ENCODE measurements around the gene PAK1. TPM values are rescaled to one million over a fixed set of nuclear protein-coding genes. Genes with fewer than 3 reads are reported as not detected.

Gene PAK1
- polyA plus RNA-seq, 1 donor (not counting 4 experiments of a cell fraction or from before 2014, with no cell fraction given): 78.2 TPM

DNA sequence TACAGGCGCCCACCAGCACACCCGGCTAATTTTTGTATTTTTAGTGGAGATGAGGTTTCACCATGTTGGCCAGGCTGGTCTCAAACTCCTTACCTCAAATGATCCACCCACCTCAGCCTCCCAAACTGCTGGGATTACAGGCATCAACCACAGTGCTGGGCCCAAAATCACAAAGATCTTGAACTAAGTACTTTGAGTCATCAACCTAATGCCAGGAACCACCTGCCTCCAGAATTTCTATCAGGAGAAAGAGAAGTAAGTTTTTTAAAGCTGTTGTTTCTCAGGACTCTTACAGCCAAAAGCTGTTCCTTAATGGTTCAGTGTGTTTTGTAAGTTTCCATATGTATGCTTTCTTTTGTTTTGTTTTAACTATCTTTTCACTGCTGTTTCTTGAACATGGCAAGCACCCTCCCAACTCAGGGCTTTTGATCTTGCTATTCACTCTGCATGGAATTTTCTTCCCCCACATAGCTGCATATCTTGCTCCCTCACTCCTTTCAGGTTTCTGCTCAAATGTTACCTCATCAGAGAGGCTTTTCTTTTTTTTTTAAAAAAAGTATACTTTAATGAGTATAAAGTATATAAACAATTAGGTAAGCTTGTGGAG, 6.0 kb upstream of the PAK1 start:
- H3K27me3 ChIP-seq (ENCODE audit: control insufficient read depth, extremely low read depth, insufficient read depth, low read length): no peaks in the 10 kb centered on the region
- TF ChIP-seq, protein P1, sequence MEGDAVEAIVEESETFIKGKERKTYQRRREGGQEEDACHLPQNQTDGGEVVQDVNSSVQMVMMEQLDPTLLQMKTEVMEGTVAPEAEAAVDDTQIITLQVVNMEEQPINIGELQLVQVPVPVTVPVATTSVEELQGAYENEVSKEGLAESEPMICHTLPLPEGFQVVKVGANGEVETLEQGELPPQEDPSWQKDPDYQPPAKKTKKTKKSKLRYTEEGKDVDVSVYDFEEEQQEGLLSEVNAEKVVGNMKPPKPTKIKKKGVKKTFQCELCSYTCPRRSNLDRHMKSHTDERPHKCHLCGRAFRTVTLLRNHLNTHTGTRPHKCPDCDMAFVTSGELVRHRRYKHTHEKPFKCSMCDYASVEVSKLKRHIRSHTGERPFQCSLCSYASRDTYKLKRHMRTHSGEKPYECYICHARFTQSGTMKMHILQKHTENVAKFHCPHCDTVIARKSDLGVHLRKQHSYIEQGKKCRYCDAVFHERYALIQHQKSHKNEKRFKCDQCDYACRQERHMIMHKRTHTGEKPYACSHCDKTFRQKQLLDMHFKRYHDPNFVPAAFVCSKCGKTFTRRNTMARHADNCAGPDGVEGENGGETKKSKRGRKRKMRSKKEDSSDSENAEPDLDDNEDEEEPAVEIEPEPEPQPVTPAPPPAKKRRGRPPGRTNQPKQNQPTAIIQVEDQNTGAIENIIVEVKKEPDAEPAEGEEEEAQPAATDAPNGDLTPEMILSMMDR (optimal IDR thresholded peaks at IDR 0.05 in 1 of 3, IDR thresholded peaks at IDR 0.05 in 1 of 3, conservative IDR thresholded peaks at IDR 0.05 in 1 of 3; ENCODE audit: extremely low read depth in 1 of 3, insufficient read depth in 2 of 3, low read length in 3 of 3): no peak
- TF ChIP-seq EZH2 (IDR thresholded peaks at IDR 0.05; ENCODE audit: low read length): no peak
- no peak overlapping the region for H3K27ac ChIP-seq (ENCODE audit: control insufficient read depth, insufficient read depth, low read length)
- no peaks in the 10 kb centered on the region for H3K36me3 ChIP-seq (ENCODE audit: control insufficient read depth in 2 of 2, extremely low read depth in 1 of 2, insufficient read depth in 2 of 2, low read length in 2 of 2)
- DNase-seq (ENCODE audit: low read depth, low spot score) (no peak), FAIRE-seq (no peak)
- H3K79me2 ChIP-seq (ENCODE audit: control insufficient read depth, insufficient read depth, low read length): no peaks in the 10 kb centered on the region
- H3K4me3 ChIP-seq (ENCODE audit: control insufficient read depth in 2 of 3, extremely low read depth in 1 of 3, insufficient read depth in 2 of 3, low read depth in 1 of 3, low read length in 3 of 3): no peak overlapping the region
- H3K9me1 ChIP-seq (ENCODE audit: control insufficient read depth, extremely low read depth, insufficient read depth, low read length): no peaks in the 10 kb centered on the region
- H2AFZ ChIP-seq (ENCODE audit: control insufficient read depth, low read length): no peak overlapping the region
- no peaks in the 10 kb centered on the region for H3K9me3 ChIP-seq (ENCODE audit: control insufficient read depth, low read depth, low read length)
- no peaks in the 10 kb centered on the region for H4K20me1 ChIP-seq (ENCODE audit: control insufficient read depth, extremely low read depth, insufficient read depth, low read length)
- dilution Hi-C loops (cut with MboI; ENCODE audit: extremely low pct_ligation_motif_present, low sequenced_read_pairs): no loop called here
- no peaks in the 10 kb centered on the region for H3K4me1 ChIP-seq (ENCODE audit: control insufficient read depth, extremely low read depth, insufficient read depth, low read length)
- H3K9ac ChIP-seq (ENCODE audit: control insufficient read depth, extremely low read depth, insufficient read depth, low read length): no peak overlapping the region
- H3K4me2 ChIP-seq (ENCODE audit: control insufficient read depth, extremely low read depth, insufficient read depth, low read depth, low read length): no peak overlapping the region

DNA sequence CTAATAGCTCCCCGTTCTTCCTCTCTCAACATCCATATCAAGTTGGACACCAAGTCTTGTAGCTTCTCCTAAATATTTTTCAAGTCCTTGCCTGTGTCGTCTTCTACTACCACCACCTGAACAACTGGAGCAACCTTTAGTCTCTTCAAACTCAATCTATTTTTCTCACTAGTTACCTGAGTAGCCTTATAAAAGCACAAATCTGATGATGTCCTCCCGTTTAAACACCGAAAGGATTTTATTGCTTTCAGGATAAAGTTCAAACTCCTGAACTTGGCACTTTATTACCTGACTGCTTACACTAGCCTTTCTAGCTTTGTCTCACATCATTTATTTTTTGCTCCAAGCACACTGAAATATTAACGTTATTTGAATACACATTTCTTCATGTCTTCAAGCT, 1.3 kb upstream of the PAK1 start:
- no peaks in the 10 kb centered on the region for H3K79me2 ChIP-seq (ENCODE audit: control insufficient read depth, insufficient read depth, low read length)
- FAIRE-seq (no peak), DNase-seq (ENCODE audit: low read depth, low spot score) (no peak)
- no peaks in the 10 kb centered on the region for H3K9me1 ChIP-seq (ENCODE audit: control insufficient read depth, extremely low read depth, insufficient read depth, low read length)
- TF ChIP-seq EZH2 (IDR thresholded peaks at IDR 0.05; ENCODE audit: low read length): no peak
- H3K9me3 ChIP-seq (ENCODE audit: control insufficient read depth, low read depth, low read length): no peaks in the 10 kb centered on the region
- no peaks in the 10 kb centered on the region for H3K27me3 ChIP-seq (ENCODE audit: control insufficient read depth, extremely low read depth, insufficient read depth, low read length)
- no peak overlapping the region for H3K27ac ChIP-seq (ENCODE audit: control insufficient read depth, insufficient read depth, low read length)
- no peak overlapping the region for H3K9ac ChIP-seq (ENCODE audit: control insufficient read depth, extremely low read depth, insufficient read depth, low read length)
- H3K4me3 ChIP-seq (ENCODE audit: control insufficient read depth in 2 of 3, extremely low read depth in 1 of 3, insufficient read depth in 2 of 3, low read depth in 1 of 3, low read length in 3 of 3): no peak overlapping the region
- no peaks in the 10 kb centered on the region for H3K36me3 ChIP-seq (ENCODE audit: control insufficient read depth in 2 of 2, extremely low read depth in 1 of 2, insufficient read depth in 2 of 2, low read length in 2 of 2)
- no peak overlapping the region for H3K4me2 ChIP-seq (ENCODE audit: control insufficient read depth, extremely low read depth, insufficient read depth, low read depth, low read length)
- no peaks in the 10 kb centered on the region for H4K20me1 ChIP-seq (ENCODE audit: control insufficient read depth, extremely low read depth, insufficient read depth, low read length)
- peaks cover 12% of the 10 kb centered on the region for H3K4me1 ChIP-seq (ENCODE audit: control insufficient read depth, extremely low read depth, insufficient read depth, low read length)
- no peak overlapping the region for H2AFZ ChIP-seq (ENCODE audit: control insufficient read depth, low read length)
- dilution Hi-C loops (cut with MboI; ENCODE audit: extremely low pct_ligation_motif_present, low sequenced_read_pairs): no loop called here

DNA sequence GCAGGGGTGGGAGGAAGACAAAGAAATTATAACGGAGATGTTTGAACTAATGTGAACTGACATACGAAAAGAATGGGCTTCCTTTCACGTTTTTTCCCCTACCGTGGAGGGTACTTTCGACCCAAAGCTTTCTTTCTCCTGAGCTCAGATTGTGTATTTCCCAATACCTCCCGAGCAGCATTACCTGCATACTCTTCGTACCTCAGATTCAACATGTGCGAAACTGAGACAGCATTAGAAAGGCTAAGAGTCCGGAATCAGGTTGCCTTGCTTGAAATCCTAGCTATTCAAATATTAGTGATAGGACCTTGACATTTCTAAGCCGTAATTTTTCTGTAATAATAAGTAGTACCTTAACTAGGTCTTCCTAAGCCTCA, 778 bp upstream of the PAK1 start:
- TF ChIP-seq EZH2 (IDR thresholded peaks at IDR 0.05; ENCODE audit: low read length): no peak
- TF ChIP-seq, protein P1 (optimal IDR thresholded peaks at IDR 0.05 in 1 of 3, IDR thresholded peaks at IDR 0.05 in 1 of 3, conservative IDR thresholded peaks at IDR 0.05 in 1 of 3; ENCODE audit: extremely low read depth in 1 of 3, insufficient read depth in 2 of 3, low read length in 3 of 3): no peak
- DNase-seq (ENCODE audit: low read depth, low spot score) (no peak), FAIRE-seq (no peak)
- H4K20me1 ChIP-seq (ENCODE audit: control insufficient read depth, extremely low read depth, insufficient read depth, low read length): no peaks in the 10 kb centered on the region
- H3K9me1 ChIP-seq (ENCODE audit: control insufficient read depth, extremely low read depth, insufficient read depth, low read length): no peaks in the 10 kb centered on the region
- no peaks in the 10 kb centered on the region for H3K79me2 ChIP-seq (ENCODE audit: control insufficient read depth, insufficient read depth, low read length)
- peak overlapping the region; percentile 40 to 90 (median 67) for H3K4me3 ChIP-seq (ENCODE audit: control insufficient read depth in 2 of 3, extremely low read depth in 1 of 3, insufficient read depth in 2 of 3, low read depth in 1 of 3, low read length in 3 of 3)
- no peaks in the 10 kb centered on the region for H3K36me3 ChIP-seq (ENCODE audit: control insufficient read depth in 2 of 2, extremely low read depth in 1 of 2, insufficient read depth in 2 of 2, low read length in 2 of 2)
- dilution Hi-C loops (cut with MboI; ENCODE audit: extremely low pct_ligation_motif_present, low sequenced_read_pairs): no loop called here
- peak overlapping the region; percentile 88 for H3K9ac ChIP-seq (ENCODE audit: control insufficient read depth, extremely low read depth, insufficient read depth, low read length)
- no peaks in the 10 kb centered on the region for H3K9me3 ChIP-seq (ENCODE audit: control insufficient read depth, low read depth, low read length)
- no peaks in the 10 kb centered on the region for H3K27me3 ChIP-seq (ENCODE audit: control insufficient read depth, extremely low read depth, insufficient read depth, low read length)
- H2AFZ ChIP-seq (ENCODE audit: control insufficient read depth, low read length): peak overlapping the region; percentile 74
- peaks cover 12% of the 10 kb centered on the region for H3K4me1 ChIP-seq (ENCODE audit: control insufficient read depth, extremely low read depth, insufficient read depth, low read length)
- no peak overlapping the region for H3K27ac ChIP-seq (ENCODE audit: control insufficient read depth, insufficient read depth, low read length)
- H3K4me2 ChIP-seq (ENCODE audit: control insufficient read depth, extremely low read depth, insufficient read depth, low read depth, low read length): peak overlapping the region; percentile 76
